GM19239 (cell line): ENCODE data around the gene SLC17A9.
A peak's percentile ranks its signal among the peaks of the same experiment; 100 is the strongest.

Experiments
- DNase-seq: peaks from one replicate; pipeline ENCODE4 v3.0.0; 2011; ENCODE audit warnings: low spot score; ENCODE audit not compliant: insufficient read length
- FAIRE-seq: peaks from 2 replicates; lab custom pipeline; 2011; peaks lifted over from hg19 to GRCh38; lab: Jason Lieb, UNC

SLC17A9 gene

DNA sequence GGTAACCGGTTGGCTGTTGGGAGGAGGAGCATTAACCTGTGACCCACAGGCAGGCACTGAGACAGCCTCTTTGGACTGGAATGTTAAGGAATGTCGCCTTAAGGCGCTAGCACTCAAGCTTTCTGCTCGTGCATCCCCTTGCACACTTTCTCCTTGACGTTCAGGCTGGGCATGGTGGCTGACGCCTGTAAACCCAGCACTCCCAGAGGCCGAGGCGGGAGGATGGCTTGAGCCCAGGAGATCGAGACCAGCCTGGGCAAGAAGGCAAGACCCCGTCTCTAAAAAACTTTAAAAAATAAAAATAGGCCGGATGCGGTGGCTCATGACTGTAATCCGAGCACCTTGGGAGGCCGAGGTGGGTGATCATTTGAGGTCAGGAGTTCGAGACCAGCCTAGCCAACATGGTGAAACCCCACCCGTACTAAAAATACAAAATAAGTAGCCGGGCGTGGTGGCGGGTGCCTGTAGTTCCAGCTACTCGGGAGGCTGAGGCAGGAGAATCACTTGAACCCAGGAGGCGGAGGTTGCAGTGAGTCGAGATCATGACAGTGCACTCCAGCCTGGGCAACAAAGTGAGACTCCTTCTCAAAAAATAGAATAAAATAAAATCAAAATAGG is 16.4 kb upstream of the SLC17A9 start:
- DNase-seq (no peak), FAIRE-seq (no peak)

DNA sequence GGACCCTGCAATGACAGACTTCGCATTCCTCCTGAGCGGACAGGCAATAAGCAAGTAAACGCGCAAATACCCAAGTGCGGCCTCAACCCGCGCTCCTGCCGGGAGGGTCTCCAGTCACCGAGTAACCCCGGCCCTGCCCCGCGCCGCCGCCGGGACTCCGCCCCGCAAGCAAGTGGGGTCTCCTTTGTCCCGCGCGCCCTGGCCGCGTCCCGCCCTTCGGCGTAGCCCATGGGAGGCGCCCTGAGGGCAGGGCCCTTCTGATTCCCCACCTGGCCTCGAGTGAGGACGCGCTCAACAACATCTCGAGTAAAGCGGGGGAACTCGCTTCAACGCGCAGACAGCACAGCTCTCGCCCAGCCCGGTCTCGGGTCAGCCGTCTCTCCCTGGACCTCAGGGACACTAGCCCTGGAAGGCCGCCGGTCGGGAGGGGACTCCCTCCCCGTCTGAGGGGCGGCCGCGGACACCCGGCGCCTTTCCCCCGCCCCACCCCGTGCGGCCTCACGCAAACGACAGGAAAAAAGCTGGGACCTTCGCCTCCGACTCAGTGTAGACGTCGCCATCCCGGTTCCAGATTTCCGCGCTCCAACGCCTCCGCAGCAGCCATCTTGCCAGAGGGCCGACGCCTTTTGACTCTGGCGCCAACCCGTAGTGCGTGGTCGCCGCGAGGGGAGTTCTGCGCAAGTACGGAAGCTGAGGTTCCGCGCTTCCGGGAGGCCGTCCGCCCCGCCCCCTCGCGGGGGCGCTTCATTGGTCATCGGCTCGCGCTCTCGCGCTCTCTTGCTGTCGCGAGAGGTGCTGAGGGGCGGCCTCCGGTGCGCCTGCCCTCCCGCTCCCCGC is 15.0 kb upstream of the SLC17A9 start:
- FAIRE-seq (peak; percentile 91), DNase-seq (peak; percentile 90)

DNA sequence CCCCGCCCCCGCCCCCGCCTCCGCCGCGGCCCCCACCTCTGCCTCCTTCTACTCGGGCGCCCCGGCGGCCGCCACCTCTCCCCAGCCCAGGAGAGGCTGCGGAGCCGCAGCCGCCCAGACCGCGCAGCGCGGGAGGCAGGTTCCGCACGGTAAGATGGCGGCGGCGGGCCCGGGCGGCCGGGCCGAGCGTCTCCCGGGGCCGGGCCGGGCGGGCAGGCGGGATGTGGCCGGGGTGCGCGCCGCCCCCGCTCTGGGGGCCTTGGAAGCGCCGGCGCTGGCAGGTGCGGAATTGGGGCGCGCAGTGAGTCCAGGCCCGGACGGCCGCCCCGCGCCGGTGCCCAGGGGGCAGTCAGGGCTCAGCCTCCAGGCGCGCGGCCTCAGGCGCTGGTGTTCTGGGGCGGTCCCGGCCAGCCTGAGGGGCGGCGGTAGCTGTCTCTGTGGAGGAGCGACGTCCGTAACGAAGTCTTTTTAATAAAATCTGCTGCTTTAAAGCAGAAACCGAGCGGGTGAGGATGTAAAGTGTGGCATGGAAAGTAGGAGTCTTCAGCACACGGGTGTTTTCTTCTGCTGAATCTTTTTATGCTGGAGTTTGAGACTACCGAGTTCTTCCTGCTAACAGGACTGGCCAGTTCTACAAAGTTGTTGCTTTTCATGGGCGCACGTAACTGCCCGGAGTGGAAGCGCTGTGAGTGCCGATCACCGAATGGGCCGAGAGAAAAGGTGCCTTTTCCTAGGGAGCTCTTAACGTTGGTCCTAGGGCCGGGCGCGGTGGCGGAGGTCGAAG is 14.2 kb upstream of the SLC17A9 start, which contains the start of gene GID8:
TSS of gene GID8 (plus strand) at position 43 of the 784 bp plus-strand sequence. CDS start 3,356 bp downstream, outside the sequence.
- FAIRE-seq: peak; percentile 23
- DNase-seq: no peak

DNA sequence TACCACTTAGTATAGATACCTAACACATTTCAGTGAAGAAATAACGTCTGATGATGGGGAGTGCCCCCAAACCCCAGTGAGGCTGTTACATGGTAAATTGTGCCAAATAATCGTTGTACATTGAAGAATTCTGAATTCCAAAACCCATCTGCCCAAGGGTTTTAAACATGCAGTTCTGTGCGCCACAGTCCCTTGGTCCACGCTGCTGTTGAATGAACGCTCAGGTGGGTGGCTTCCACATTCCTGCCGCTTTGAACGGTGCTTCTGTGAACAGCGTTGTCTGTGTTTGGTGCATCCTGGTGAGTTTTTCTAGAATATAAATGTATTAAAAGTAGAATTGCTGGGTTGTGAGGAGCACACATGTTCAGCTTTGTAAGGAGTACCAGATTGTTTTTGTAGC is 11.6 kb upstream of the SLC17A9 start:
- no peak for FAIRE-seq
- DNase-seq: no peak

- FAIRE-seq (peak; percentile 8), DNase-seq (no peak)
Measured at GRCh38 chr20:62941792-62942191, 10.7 kb upstream of the SLC17A9 start.

DNA sequence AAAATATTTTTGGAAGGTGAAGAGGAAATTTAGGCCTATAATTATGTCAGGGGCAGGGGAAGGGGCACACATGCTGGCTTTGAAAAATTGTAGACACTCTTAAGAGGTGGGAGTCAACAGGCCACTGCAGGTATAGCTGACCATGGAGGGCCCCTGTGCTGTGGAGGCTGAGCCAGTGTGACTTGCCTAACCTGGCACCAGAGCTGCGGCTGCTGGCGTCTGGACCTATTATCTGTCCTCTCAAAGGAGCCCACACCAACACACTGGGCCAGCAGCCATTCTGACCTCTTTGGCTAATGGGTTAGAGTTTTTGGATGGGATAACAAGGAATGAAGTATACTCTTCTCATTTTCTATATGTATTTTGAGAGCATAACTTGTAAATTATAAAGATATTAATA is 10.1 kb upstream of the SLC17A9 start:
- FAIRE-seq (no peak), DNase-seq (no peak)

- no peak for FAIRE-seq
- no peak for DNase-seq
Measured at GRCh38 chr20:62943396-62943795, 9.1 kb upstream of the SLC17A9 start.

DNA sequence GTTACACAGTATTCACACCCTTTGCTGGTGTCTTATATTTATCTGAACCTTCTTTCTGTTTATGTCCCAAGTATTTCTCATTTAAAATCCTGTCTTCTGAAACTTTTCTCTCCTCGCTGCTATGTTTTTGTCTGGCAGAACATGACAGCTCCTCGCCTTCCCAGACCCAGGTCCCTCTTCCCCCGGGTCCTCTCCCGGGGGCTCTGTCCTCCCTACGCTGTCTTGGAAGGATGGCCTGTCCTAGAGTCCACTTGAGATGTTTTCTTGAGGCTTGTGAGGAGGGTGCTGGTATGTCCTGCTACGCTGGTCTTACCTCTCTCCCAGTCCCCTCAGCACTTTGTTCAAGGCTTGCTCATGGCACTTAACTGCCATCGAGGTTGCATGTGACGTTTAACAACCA is 8.3 kb upstream of the SLC17A9 start:
- no peak for FAIRE-seq
- DNase-seq: no peak

GRCh38 chr20:62944746-62945145 is 7.8 kb upstream of the SLC17A9 start:
- no peak for DNase-seq
- FAIRE-seq: no peak

DNA sequence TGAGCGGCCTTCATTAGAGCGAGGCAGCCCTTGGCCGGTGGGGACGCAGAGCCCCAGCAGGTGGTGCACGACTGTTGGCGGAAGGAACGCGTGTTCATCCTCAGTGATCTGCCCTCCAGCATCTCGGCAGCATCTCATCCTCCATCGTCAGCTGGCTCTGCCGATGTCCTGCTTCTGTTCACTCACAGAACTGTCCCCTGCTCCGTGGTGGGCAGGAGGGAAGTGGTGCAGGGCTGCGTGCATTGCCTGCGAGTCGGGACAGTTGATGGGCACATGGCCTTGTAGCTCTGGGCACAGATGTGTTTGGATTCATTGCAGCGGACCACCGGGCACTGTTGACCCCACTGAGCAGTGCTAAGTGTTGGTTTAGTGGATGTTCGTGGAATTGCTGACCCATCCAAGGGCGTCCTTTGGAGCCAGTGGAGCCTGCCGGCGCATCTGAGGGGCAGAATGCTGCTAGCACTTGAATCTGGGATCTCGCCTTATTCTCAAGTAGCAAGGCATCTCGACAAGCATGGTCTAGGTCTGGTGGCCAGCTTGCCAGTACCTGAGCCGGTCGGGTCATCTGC is 6.7 kb upstream of the SLC17A9 start:
- DNase-seq: no peak
- FAIRE-seq: no peak

GRCh38 chr20:62946918-62947317 is 5.6 kb upstream of the SLC17A9 start:
- no peak for DNase-seq
- FAIRE-seq: no peak

GRCh38 chr20:62947532-62948300 is 4.8 kb upstream of the SLC17A9 start:
- no peak for DNase-seq
- no peak for FAIRE-seq

GRCh38 chr20:62949153-62949821 is 3.2 kb upstream of the SLC17A9 start:
- no peak for FAIRE-seq
- DNase-seq: no peak

DNA sequence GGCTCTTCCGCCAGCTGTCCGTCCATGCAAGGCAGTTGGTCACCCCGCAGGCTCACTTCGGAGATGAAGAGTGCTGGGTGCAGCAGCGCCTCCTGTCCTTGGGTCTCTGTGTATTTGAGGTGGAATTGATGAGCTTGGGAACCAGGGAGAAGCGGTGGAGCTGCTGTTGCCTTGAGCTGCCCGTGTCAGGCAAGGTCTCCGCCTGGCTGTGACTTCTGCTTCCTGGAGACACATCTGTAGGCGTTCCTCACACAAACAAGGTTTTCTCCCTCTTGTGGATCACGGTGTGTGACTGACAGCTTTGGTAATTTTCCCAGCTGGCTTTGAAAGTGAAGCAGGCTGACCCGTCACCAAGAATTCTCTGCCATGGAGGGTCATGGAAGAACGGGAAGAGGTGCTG is 2.5 kb upstream of the SLC17A9 start:
- no peak for DNase-seq
- no peak for FAIRE-seq

GRCh38 chr20:62950741-62951140 is 1.8 kb upstream of the SLC17A9 start:
- DNase-seq (no peak), FAIRE-seq (no peak)

DNA sequence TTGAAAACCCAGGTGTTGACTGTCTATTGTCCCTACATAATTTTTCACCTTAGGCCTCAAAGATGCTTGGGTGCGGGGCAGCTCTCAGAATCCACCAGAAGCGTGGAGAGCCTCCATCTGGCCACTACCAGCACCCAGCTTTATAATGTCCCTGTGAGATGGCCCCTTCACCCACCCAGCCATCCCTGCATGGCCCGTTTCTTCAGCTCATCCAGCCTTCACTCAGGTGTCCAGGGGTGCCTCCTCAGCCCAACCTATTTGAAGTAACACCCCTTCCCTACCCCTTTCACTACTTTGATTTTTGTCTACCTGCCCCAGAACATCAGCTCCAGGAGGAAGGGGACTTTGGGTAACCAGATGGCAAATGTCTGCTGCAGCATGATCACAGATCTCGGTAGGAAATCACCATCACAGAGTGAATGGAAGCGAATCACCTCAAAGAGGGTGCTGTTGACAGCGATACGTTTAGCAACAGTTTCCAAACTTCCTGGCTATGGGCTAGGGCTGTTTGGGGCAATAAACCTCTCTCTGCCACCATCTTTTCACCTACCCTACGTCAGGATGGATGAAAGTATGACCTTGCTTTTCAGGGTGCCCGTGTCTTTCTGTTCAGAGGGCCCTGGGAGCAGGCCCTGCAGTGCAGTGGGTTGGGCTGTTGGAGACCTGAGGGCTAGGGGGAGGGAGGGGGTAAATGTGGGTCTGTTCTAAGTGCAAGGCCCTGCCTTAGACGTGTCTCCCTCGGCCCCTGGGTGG is 1.2 kb upstream of the SLC17A9 start:
- no peak for DNase-seq
- no peak for FAIRE-seq

GRCh38 chr20:62951896-62952372 is 575 bp upstream of the SLC17A9 start:
- no peak for DNase-seq

GRCh38 chr20:62952968-62953838 is 694 bp downstream of the SLC17A9 start:
- DNase-seq (no peak), FAIRE-seq (no peak)

More at GRCh38 chr20:62951896-62952372, 575 bp upstream of the SLC17A9 start:
- no peak for FAIRE-seq
